ENCODE data around the gene EMP2. TPM values are rescaled to one million over a fixed set of nuclear protein-coding genes. Genes with fewer than 3 reads are reported as not detected.

The EMP2 gene
- total and polyA plus RNA-seq, 12 donors, result 5.9 to 34.0 (median 12.9) TPM

DNA sequence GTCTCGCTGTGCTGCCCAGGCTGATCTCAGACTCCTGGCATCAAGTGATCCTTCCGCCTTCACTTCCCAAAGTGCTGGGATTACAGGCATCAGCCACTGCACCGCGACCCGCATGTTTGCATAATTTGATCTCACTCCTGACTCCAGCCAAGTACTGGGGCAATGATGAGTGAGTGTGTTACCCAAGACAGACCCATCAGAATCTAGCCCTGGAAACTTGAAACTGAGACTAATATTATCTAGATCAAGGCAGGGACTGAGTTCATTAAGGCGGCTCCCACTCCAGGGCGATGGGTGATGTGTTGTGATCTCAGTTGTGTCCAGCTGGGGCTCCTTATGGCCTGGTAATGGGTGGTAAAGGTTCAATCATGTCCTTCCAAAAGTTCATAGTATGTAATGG is 53.4 kb downstream of the EMP2 start:
- WGBS, 4 donors, result 88 to 98% (median 94%) methylated on average over 7 of the region's 7 CpGs
- H3K36me3 ChIP-seq (replicated peaks in 1 of 2), result no peaks in the 10 kb centered on the region

DNA sequence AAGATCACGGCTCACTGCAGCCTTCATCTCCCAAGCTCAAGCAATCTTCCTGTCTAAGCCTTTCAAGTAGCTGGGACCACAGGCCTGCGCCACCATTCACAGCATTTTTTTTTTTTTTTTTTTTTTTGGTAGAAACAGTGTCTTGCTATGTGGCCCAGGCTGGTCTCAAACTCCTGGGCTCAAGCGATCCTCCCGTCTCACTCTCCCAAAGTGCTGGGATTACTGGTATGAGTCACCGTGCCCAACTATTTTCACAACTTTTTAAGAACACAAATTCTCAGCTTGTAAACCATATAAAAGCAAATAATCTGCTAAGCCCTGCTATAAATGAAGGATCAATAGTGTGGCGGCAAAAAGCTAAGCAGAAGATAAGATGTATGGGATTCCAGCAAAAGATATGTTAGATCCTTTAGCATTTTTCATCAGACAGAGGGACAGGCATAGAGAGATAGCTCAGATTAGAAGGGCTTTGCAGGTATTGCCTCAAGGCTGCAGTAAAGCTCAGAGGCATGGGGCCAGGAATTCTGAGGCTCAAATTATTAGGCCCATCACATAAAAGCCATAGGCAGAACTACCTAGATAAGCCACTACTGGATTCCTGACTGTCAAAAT is 55.1 kb downstream of the EMP2 start:
- no peaks in the 10 kb centered on the region for H3K9me3 ChIP-seq (replicated peaks in 1 of 3)
- no peak overlapping the region for H3K4me3 ChIP-seq
- H3K27me3 ChIP-seq, result no peaks in the 10 kb centered on the region
- intact Hi-C loops (cut with DNase I), result no loop called here
- DNase-seq, result no peak
- H3K36me3 ChIP-seq (replicated peaks in 1 of 2), result no peaks in the 10 kb centered on the region
- H3K4me1 ChIP-seq (replicated peaks in 1 of 2), result no peaks in the 10 kb centered on the region
- TF ChIP-seq, protein P1, sequence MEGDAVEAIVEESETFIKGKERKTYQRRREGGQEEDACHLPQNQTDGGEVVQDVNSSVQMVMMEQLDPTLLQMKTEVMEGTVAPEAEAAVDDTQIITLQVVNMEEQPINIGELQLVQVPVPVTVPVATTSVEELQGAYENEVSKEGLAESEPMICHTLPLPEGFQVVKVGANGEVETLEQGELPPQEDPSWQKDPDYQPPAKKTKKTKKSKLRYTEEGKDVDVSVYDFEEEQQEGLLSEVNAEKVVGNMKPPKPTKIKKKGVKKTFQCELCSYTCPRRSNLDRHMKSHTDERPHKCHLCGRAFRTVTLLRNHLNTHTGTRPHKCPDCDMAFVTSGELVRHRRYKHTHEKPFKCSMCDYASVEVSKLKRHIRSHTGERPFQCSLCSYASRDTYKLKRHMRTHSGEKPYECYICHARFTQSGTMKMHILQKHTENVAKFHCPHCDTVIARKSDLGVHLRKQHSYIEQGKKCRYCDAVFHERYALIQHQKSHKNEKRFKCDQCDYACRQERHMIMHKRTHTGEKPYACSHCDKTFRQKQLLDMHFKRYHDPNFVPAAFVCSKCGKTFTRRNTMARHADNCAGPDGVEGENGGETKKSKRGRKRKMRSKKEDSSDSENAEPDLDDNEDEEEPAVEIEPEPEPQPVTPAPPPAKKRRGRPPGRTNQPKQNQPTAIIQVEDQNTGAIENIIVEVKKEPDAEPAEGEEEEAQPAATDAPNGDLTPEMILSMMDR (IDR thresholded peaks at IDR 0.05), result no peak
- no peak for TF ChIP-seq POLR2A (IDR thresholded peaks at IDR 0.05)
- H3K27ac ChIP-seq, result no peak overlapping the region
- 95 to 98% (median 98%) methylated on average over 6 of the region's 6 CpGs for WGBS, 4 donors

More for the DNA sequence above, 53.4 kb downstream of the EMP2 start:
- H3K4me3 ChIP-seq, result no peak overlapping the region
- no peaks in the 10 kb centered on the region for H3K4me1 ChIP-seq (replicated peaks in 1 of 2)
- no peaks in the 10 kb centered on the region for H3K9me3 ChIP-seq (replicated peaks in 1 of 3)
- H3K27ac ChIP-seq, result no peak overlapping the region
- intact Hi-C loops (cut with DNase I), result no loop called here
- no peaks in the 10 kb centered on the region for H3K27me3 ChIP-seq
- no peak for DNase-seq
- TF ChIP-seq, protein P1 (IDR thresholded peaks at IDR 0.05), result no peak
- no peak for TF ChIP-seq POLR2A (IDR thresholded peaks at IDR 0.05)

DNA sequence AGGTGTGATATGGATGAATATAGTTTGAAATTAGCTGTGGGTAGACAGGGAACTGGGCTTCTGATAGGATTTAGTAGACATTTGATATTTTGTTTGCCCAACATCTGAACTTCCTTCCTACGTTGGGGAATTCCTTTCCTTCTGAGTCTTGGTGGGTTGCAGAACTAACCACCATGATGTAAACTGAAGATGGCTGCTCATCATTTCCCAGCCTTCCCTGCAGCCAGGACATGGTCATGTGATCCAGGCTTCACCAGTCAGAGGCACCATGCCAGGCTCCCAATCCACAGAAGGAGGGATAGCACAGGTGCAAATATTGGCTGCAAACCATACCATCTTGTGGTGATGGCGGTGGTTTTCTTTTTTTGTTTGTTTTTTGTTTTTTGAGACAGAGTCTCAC is 57.4 kb downstream of the EMP2 start:
- 74 to 83% (median 83%) methylated on average over 2 of the region's 2 CpGs for WGBS, 4 donors
- H3K27me3 ChIP-seq, result no peaks in the 10 kb centered on the region
- H3K9me3 ChIP-seq (replicated peaks in 1 of 3), result no peaks in the 10 kb centered on the region
- TF ChIP-seq POLR2A (IDR thresholded peaks at IDR 0.05), result no peak
- TF ChIP-seq, protein P1 (IDR thresholded peaks at IDR 0.05), result no peak
- no peak overlapping the region for H3K27ac ChIP-seq
- H3K4me1 ChIP-seq (replicated peaks in 1 of 2), result no peaks in the 10 kb centered on the region
- no peak overlapping the region for H3K4me3 ChIP-seq
- intact Hi-C loops (cut with DNase I), result loop anchor here (5.0 kb wide), 2 partner anchors 214 to 394 kb away; no protein-coding TSS in a partner anchor
- DNase-seq, result no peak
- no peaks in the 10 kb centered on the region for H3K36me3 ChIP-seq (replicated peaks in 1 of 2)

DNA sequence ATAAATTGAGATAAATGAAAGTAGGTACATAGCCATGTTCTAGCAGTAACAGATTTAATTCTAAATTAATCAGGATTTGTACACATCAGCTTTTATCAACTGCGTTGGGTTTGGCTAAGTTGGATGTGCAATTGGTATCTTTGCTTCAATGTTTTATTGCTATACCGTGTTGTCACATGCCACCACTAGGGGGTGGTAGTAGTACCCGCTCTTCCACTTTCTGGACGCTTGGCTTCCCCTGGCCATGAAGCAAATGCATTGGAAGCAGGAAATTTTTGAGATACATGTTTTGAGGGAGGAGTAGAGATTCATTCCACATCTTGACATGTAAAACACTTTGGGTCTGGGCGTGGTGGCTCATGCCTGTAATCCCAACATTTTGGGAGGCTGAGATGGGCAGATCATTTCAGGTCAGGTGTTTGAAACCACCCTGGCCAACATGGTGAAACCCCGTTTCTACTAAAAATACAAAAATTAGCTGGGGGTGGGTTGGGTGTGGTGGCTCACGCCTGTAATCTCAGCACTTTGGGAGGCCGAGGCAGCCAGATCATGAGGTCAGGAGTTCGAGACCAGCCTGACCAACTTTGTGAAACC is 58.6 kb downstream of the EMP2 start:
- intact Hi-C loops (cut with DNase I), result loop anchor here (2.0 to 5.0 kb wide), 3 partner anchors 215 to 396 kb away; no protein-coding TSS in a partner anchor
- WGBS, 4 donors, result 24 to 50% (median 38%) methylated on average over 8 to 9 of the region's 9 CpGs
- TF ChIP-seq, protein P1 (IDR thresholded peaks at IDR 0.05), result peak; percentile 66 to 86 (median 84)
- TF ChIP-seq POLR2A (IDR thresholded peaks at IDR 0.05), result no peak
- H3K36me3 ChIP-seq (replicated peaks in 1 of 2), result no peaks in the 10 kb centered on the region
- peak; percentile 65 to 84 (median 76) for DNase-seq
- H3K9me3 ChIP-seq (replicated peaks in 1 of 3), result no peaks in the 10 kb centered on the region
- H3K4me1 ChIP-seq (replicated peaks in 1 of 2), result no peaks in the 10 kb centered on the region
- H3K27ac ChIP-seq, result no peak overlapping the region
- no peaks in the 10 kb centered on the region for H3K27me3 ChIP-seq
- no peak overlapping the region for H3K4me3 ChIP-seq

Data from adrenal gland (tissue), 12 donors.